ENCODE measurements around the gene IL4. TPM values are rescaled to one million over a fixed set of nuclear protein-coding genes. Genes with fewer than 3 reads are reported as not detected.

Gene IL4
- total RNA-seq, 1 donor from 2014 or later, result not detected

- DNase-seq (ENCODE audit: low spot score), result no peak
These were observed 15.1 kb upstream of the IL4 start for GRCh38 chr5:132658381-132659302.

DNA sequence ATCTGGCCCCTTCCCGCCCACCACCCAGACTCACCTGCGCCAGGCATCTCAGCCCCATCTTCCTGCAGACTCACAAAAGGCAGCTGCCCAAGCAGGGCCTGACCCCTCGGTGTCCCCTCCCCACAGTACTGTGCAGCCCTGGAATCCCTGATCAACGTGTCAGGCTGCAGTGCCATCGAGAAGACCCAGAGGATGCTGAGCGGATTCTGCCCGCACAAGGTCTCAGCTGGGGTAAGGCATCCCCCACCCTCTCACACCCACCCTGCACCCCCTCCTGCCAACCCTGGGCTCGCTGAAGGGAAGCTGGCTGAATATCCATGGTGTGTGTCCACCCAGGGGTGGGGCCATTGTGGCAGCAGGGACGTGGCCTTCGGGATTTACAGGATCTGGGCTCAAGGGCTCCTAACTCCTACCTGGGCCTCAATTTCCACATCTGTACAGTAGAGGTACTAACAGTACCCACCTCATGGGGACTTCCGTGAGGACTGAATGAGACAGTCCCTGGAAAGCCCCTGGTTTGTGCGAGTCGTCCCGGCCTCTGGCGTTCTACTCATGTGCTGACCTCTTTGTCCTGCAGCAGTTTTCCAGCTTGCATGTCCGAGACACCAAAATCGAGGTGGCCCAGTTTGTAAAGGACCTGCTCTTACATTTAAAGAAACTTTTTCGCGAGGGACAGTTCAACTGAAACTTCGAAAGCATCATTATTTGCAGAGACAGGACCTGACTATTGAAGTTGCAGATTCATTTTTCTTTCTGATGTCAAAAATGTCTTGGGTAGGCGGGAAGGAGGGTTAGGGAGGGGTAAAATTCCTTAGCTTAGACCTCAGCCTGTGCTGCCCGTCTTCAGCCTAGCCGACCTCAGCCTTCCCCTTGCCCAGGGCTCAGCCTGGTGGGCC, 13.9 kb upstream of the IL4 start:
- DNase-seq (ENCODE audit: low spot score), result no peak

- DNase-seq (ENCODE audit: low spot score), result no peak
These were observed 12.4 kb upstream of the IL4 start for GRCh38 chr5:132661231-132662003.

- no peak for DNase-seq (ENCODE audit: low spot score)
These were observed 11.8 kb upstream of the IL4 start for GRCh38 chr5:132662004-132662401.

GRCh38 chr5:132662925-132663770, 10.6 kb upstream of the IL4 start:
- no peak for DNase-seq (ENCODE audit: low spot score)

DNA sequence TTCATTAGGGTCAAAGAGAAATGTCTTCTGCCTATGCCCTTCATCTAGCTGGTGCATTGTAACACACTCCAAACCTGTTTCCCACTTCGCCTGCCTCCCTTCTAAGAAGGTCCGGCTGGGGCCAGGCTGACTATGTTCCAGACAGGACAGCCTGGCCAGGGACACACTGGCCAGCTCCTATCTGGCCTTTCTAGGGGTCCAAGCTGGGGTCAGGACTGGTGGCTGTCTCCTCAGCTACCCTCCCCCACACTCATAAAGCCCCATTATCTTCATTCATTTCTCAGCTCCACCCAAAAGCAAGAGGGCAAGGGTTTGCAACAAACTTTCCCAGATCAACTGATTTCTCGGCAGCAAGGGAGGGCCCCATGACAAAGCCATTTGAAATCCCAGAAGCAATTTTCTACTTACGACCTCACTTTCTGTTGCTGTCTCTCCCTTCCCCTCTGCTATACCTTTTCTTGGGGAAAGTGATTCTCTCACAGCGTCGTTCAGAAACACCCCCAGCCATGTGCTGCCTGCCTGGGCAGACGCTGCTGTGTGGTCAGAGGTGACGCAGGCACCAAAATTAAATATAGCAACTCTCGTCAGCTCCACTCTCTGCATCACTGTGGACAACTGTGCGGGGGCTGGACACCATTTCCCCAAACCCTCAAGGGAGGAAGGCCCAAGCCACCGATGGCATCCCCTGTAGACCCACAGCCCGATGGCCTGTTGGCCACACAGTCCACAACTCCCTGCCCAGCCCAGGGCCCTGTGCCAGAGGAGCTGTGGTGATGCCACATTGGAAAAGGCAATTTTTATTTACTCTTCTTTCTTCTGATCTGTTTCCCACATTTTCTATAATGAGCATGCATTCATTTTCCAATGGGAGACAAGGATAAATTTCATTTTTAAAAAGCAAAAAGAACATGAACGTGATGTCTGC, 9.8 kb upstream of the IL4 start:
- DNase-seq (ENCODE audit: low spot score), result no peak

GRCh38 chr5:132664696-132665209, 9.0 kb upstream of the IL4 start:
- no peak for DNase-seq (ENCODE audit: low spot score)

DNA sequence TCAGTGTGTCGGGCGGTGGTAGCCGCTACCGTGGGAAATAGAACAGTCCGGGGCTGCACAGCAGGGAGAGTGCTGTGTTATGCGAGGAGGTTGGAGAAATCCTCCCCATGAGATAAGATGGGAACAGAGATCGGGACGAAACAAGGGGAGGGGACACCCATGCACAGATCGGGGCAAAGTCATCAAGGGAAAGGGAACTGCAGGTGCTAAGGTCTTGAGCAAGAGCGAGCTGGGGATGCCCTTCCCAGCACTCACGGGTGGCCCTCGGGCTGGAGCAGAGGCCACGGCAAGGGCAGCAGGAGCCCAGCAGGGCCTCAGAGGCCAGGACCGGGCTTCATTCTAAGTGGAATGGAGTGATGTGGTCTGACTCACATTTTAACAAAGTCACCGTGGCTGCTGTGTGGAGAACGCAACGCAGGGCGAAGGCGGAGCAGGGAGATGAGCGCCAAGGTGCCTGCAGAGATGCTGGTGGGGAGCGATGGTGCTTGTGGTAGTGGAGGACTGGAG, 8.2 kb upstream of the IL4 start:
- DNase-seq (ENCODE audit: low spot score), result no peak

DNA sequence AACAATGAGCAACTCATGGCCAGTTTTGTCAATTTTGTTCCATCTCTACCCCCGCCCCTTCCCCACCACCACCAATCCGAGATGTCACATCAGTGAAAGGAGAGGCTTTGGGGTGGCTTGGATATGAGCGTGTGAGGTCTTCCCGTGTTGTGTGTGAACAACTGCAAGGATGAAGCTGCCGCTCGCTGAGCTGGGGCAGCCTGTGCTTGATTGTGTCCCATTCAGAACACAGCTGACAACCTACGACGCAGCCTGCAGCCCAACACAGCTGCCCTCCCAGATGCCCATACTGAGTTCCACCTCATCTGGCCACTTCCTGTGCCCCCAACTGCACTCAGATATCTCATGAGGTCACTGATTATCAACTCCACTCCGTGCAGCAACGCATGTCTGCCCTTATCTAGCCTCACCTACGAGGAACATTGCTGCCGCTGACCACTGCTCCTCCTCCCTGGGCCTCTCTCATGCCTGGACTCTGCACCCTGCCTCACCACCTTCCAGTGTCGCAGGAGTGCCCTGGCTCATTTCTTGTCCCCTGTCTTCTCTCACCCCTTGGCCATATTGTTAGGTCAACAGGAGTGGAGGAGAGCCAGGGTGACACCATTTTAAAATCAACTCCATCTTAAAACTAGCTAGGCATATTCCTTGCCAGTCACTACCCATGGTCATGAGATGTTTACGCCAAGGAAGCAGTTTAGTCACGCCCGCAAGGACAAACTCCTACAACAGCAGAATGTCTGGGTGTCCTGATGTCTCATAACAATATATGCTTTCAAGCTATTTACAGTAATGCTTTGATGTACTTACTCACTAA, 7.3 kb upstream of the IL4 start:
- no peak for DNase-seq (ENCODE audit: low spot score)

DNA sequence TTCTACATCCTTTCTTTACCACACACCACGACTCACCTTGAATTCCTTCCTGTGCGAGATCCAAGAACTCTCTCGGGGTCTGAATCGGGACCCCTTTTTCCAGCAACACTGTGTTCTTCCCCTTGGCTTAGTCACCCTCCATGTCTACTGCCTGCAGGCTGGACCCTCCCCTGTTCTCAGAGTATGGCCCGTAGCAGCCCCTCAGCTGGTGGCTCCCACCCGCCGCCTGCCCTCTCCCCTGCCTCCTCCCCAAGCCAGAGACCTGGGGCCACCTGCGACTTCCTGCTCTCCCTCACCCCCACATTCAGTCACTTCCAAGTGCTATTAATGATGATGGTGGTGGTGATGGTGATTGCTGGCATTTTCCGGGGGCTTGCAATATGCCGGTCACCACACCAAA, 6.5 kb upstream of the IL4 start:
- no peak for DNase-seq (ENCODE audit: low spot score)

GRCh38 chr5:132667761-132668705, 5.8 kb upstream of the IL4 start:
- DNase-seq (ENCODE audit: low spot score), result no peak

GRCh38 chr5:132668706-132669454, 4.9 kb upstream of the IL4 start:
- no peak for DNase-seq (ENCODE audit: low spot score)

DNA sequence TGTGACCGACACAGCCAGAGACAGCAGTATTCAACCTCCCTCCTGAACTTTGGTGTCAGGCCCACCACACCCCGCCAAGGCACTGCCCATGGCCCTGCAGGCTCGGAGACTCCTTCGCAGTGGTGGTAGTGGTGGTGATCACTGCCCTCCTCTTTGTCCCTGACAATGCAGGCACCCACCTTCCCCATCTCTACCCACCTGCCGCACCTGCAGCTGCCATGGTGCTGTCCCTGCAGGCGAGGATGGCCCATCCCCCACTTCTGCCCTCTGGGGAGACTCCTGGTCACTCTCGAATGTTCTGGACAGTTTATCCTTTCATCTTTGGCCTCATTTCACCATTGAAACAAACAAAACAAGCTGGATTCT, 4.4 kb upstream of the IL4 start:
- DNase-seq (ENCODE audit: low spot score), result no peak

GRCh38 chr5:132669966-132670882, 3.6 kb upstream of the IL4 start:
- DNase-seq (ENCODE audit: low spot score), result no peak

- no peak for DNase-seq (ENCODE audit: low spot score)
These were observed 2.8 kb upstream of the IL4 start for GRCh38 chr5:132671000-132671399.

GRCh38 chr5:132673488-132673887, 301 bp upstream of the IL4 start:
- DNase-seq (ENCODE audit: low spot score), result no peak

Data from ureter (tissue), 1 donor.